IPS-18a (cell line): ENCODE measurements around the gene SCRN2.

ENCODE experiments used
- H3K27ac ChIP-seq: one replicate; pipeline ENCODE4 v1.5.1; 2013; ENCODE audit warnings: low read length
- H3K27me3 ChIP-seq: one replicate; pipeline ENCODE4 v1.6.1; 2013; ENCODE audit warnings: mild to moderate bottlenecking, low read length; ENCODE audit not compliant: control insufficient read depth, insufficient read depth
- H3K36me3 ChIP-seq: one replicate; pipeline ENCODE4 v1.6.1; 2013; ENCODE audit warnings: low read depth, low read length; ENCODE audit not compliant: control insufficient read depth
- H3K4me1 ChIP-seq: one replicate; pipeline ENCODE4 v1.6.1; 2013; ENCODE audit warnings: low read depth, low read length; ENCODE audit not compliant: control insufficient read depth
- H3K4me3 ChIP-seq: one replicate; pipeline ENCODE4 v1.5.1; 2013; ENCODE audit warnings: low read length
- H3K9ac ChIP-seq: one replicate; pipeline ENCODE4 v1.6.1; 2013; ENCODE audit warnings: mild to moderate bottlenecking, low read length, moderate library complexity
- H3K9me3 ChIP-seq: one replicate; pipeline ENCODE4 v1.6.1; 2013; ENCODE audit warnings: low read depth, low read length; ENCODE audit not compliant: control insufficient read depth

Gene SCRN2

GRCh38 chr17:47840742-47841487 is at the start of gene SCRN2:
Gene SCRN2 (minus strand): TSS chr17:47841273. CDS start chr17:47840843, 430 bp downstream.
- peak within 1 kb of the TSS; percentile 88 for H3K4me3 ChIP-seq
- peak within 1 kb of the TSS; percentile 68 for H3K9ac ChIP-seq
- peaks cover 3% of the 10 kb centered on the region for H3K36me3 ChIP-seq
- H3K4me1 ChIP-seq = peaks cover 11% of the 10 kb centered on the region
- H3K27me3 ChIP-seq = peaks cover 14% of the 10 kb centered on the region
- no peak within 1 kb of the TSS for H3K27ac ChIP-seq
- no peaks in the 10 kb centered on the region for H3K9me3 ChIP-seq

GRCh38 chr17:47889734-47890529 is 48.9 kb upstream of the SCRN2 start:
- Histone ChIP-seq H3K9ac (no peak overlapping the region), H3K36me3 (no peaks in the 10 kb centered on the region), H3K27me3 (no peaks in the 10 kb centered on the region), H3K27ac (no peak overlapping the region), H3K4me3 (no peak overlapping the region), H3K9me3 (no peaks in the 10 kb centered on the region), H3K4me1 (peaks cover 7% of the 10 kb centered on the region)

GRCh38 chr17:47888293-47888692 is 47.2 kb upstream of the SCRN2 start:
- Histone ChIP-seq H3K4me3 (no peak overlapping the region), H3K4me1 (peaks cover 8% of the 10 kb centered on the region), H3K36me3 (no peaks in the 10 kb centered on the region), H3K9me3 (no peaks in the 10 kb centered on the region), H3K27ac (no peak overlapping the region), H3K9ac (no peak overlapping the region), H3K27me3 (no peaks in the 10 kb centered on the region)

GRCh38 chr17:47884905-47885730 is 44.0 kb upstream of the SCRN2 start:
- Histone ChIP-seq H3K9ac (no peak overlapping the region), H3K4me1 (peaks cover 8% of the 10 kb centered on the region), H3K27me3 (no peaks in the 10 kb centered on the region), H3K4me3 (no peak overlapping the region), H3K36me3 (no peaks in the 10 kb centered on the region), H3K27ac (no peak overlapping the region), H3K9me3 (no peaks in the 10 kb centered on the region)

- no peak overlapping the region for H3K9ac ChIP-seq
- H3K4me3 ChIP-seq = no peak overlapping the region
- H3K36me3 ChIP-seq = no peaks in the 10 kb centered on the region
- no peaks in the 10 kb centered on the region for H3K27me3 ChIP-seq
- H3K27ac ChIP-seq = no peak overlapping the region
- no peaks in the 10 kb centered on the region for H3K9me3 ChIP-seq
- peaks cover 8% of the 10 kb centered on the region for H3K4me1 ChIP-seq
These were observed 43.3 kb upstream of the SCRN2 start for GRCh38 chr17:47884427-47884740.

GRCh38 chr17:47883589-47884426 is 42.7 kb upstream of the SCRN2 start:
- Histone ChIP-seq H3K9ac (no peak overlapping the region), H3K4me1 (peaks cover 8% of the 10 kb centered on the region), H3K27ac (no peak overlapping the region), H3K9me3 (no peaks in the 10 kb centered on the region), H3K36me3 (no peaks in the 10 kb centered on the region), H3K4me3 (no peak overlapping the region), H3K27me3 (no peaks in the 10 kb centered on the region)

GRCh38 chr17:47882695-47883588 is 41.9 kb upstream of the SCRN2 start:
- H3K27ac ChIP-seq = no peak overlapping the region
- no peak overlapping the region for H3K9ac ChIP-seq
- H3K4me1 ChIP-seq = peaks cover 16% of the 10 kb centered on the region
- H3K36me3 ChIP-seq = no peaks in the 10 kb centered on the region
- no peak overlapping the region for H3K4me3 ChIP-seq
- peaks cover 2% of the 10 kb centered on the region for H3K27me3 ChIP-seq
- H3K9me3 ChIP-seq = no peaks in the 10 kb centered on the region

- Histone ChIP-seq H3K9me3 (no peaks in the 10 kb centered on the region), H3K9ac (no peak overlapping the region), H3K36me3 (no peaks in the 10 kb centered on the region), H3K4me1 (peaks cover 16% of the 10 kb centered on the region), H3K27ac (no peak overlapping the region), H3K27me3 (peaks cover 4% of the 10 kb centered on the region), H3K4me3 (no peak overlapping the region)
These were observed 41.2 kb upstream of the SCRN2 start for GRCh38 chr17:47882247-47882646.

- H3K9ac ChIP-seq = no peak overlapping the region
- H3K4me1 ChIP-seq = peaks cover 15% of the 10 kb centered on the region
- no peaks in the 10 kb centered on the region for H3K36me3 ChIP-seq
- H3K27ac ChIP-seq = no peak overlapping the region
- no peak overlapping the region for H3K4me3 ChIP-seq
- peaks cover 4% of the 10 kb centered on the region for H3K27me3 ChIP-seq
- H3K9me3 ChIP-seq = no peaks in the 10 kb centered on the region
These were observed 38.8 kb upstream of the SCRN2 start for GRCh38 chr17:47879776-47880454.

- Histone ChIP-seq H3K9ac (no peak overlapping the region), H3K4me1 (peaks cover 18% of the 10 kb centered on the region), H3K9me3 (no peaks in the 10 kb centered on the region), H3K4me3 (no peak overlapping the region), H3K36me3 (no peaks in the 10 kb centered on the region), H3K27me3 (peaks cover 4% of the 10 kb centered on the region), H3K27ac (no peak overlapping the region)
These were observed 38.0 kb upstream of the SCRN2 start for GRCh38 chr17:47879028-47879585.
